AG04450 (cell line): Measurements from ENCODE around the gene PRR19. TPM values are rescaled to one million over a fixed set of nuclear protein-coding genes. Genes with fewer than 3 reads are reported as not detected.
A peak's percentile ranks its signal among the peaks of the same experiment; 100 is the strongest.

ENCODE experiments used
- CTCF ChIA-PET: fragments of 300-600, 350-600 bp; formaldehyde crosslinking; extraction: SDS; loops from one replicate; lab custom pipeline; 2022; ENCODE audit warnings: antibody characterized with exemption, inconsistent platforms; lab: Charles Lee
- POLR2A ChIA-PET: fragments of 350-600 bp; formaldehyde crosslinking; extraction: SDS; loops from one replicate; lab custom pipeline; 2021; ENCODE audit warnings: antibody characterized with exemption, inconsistent platforms; lab: Yijun Ruan, JAX
- DNase-seq: peaks from one replicate; pipeline ENCODE4 v3.0.0-alpha.2; 2011; ENCODE audit warnings: low read depth, low spot score
- H3K27ac ChIP-seq: one replicate; pipeline ENCODE4 v1.5.1; 2012; ENCODE audit warnings: low read depth, low read length, control low read depth
- H3K27me3 ChIP-seq: one replicate; pipeline ENCODE4 v1.6.0; 2012; ENCODE audit warnings: low read length; ENCODE audit not compliant: control insufficient read depth, insufficient read depth
- H3K4me3 ChIP-seq: 2 replicates; pipeline ENCODE4 v1.5.1; 2011; ENCODE audit warnings: mild to moderate bottlenecking, low read depth, low read length, control low read depth
- H3K9me3 ChIP-seq: 2 replicates; pipeline ENCODE4 v1.5.1; 2012; ENCODE audit warnings: low read length; ENCODE audit not compliant: control insufficient read depth, insufficient read depth
- CTCF ChIP-seq: IDR thresholded peaks from 2 replicates; pipeline ENCODE4 v1.5.1; 2011; ENCODE audit warnings: low read depth, low read length, control low read depth, inconsistent platforms
- polyA plus RNA-seq: library from polyadenylated mRNA; depleted of rRNA; stranded (reverse); fragments of >200 nt; gene quantifications from 2 replicates; pipeline ENCODE4 v1.2.3, GENCODE V29; 2011

Gene PRR19
- polyA plus RNA-seq, 1 experiment, result 0.40 TPM

DNA sequence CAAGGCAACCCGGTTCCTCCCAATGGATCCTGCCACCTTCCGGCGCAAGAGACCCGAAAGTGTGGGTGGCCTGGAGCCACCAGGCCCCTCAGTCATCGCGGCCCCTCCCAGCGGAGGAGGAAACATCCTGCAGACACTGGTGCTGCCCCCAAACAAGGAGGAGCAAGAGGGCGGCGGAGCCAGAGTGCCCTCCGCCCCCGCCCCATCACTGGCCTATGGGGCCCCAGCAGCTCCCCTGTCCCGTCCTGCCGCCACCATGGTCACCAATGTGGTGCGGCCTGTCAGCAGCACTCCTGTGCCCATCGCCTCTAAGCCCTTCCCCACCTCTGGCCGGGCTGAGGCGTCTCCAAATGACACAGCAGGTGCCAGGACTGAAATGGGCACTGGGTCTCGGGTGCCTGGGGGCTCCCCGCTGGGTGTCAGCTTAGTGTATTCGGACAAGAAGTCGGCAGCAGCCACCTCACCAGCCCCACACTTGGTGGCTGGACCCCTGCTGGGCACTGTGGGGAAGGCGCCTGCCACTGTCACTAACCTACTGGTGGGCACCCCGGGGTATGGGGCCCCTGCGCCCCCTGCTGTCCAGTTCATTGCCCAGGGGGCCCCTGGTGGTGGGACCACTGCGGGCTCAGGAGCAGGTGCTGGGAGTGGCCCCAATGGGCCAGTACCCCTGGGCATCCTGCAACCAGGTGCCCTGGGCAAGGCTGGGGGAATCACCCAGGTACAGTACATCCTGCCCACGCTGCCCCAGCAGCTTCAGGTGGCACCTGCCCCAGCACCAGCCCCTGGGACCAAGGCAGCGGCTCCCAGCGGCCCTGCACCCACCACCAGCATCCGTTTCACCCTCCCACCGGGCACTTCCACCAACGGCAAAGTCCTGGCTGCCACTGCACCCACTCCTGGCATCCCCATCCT is 11.2 kb upstream of the PRR19 start:
- H3K9me3 ChIP-seq, result no peaks in the 10 kb centered on the region; the same call in 1 of the 2 replicates
- DNase-seq, result no peak
- POLR2A ChIA-PET, result no interaction called here
- CTCF ChIA-PET, result interaction anchor here (1.0 kb wide), 1 partner anchor 11 kb away, joined by 4 read pairs; no protein-coding TSS in a partner anchor
- H3K27me3 ChIP-seq, result no peaks in the 10 kb centered on the region
- H3K27ac ChIP-seq, result no peak overlapping the region
- TF ChIP-seq CTCF, result peak; percentile 60
- no peak overlapping the region for H3K4me3 ChIP-seq

DNA sequence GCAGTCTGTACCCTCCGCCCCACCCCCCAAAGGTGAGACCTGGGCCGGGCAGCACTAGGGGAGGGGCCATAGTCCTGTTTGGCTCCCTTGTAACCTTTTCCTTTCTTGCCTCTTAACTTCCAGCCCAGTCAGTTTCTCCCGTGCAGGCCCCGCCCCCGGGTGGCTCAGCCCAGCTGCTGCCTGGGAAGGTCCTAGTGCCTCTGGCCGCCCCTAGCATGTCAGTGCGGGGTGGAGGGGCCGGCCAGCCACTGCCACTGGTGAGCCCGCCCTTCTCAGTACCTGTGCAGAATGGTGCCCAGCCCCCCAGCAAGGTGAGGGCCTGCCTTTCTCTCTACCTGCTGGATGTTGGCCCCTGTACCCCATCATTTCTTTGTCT is 10.5 kb upstream of the PRR19 start:
- no peak overlapping the region for H3K4me3 ChIP-seq
- H3K27ac ChIP-seq, result no peak overlapping the region
- POLR2A ChIA-PET, result no interaction called here
- CTCF ChIA-PET, result no interaction called here
- H3K27me3 ChIP-seq, result no peaks in the 10 kb centered on the region
- no peaks in the 10 kb centered on the region; the same call in 1 of the 2 replicates for H3K9me3 ChIP-seq
- DNase-seq, result no peak
- TF ChIP-seq CTCF, result no peak

GRCh38 chr19:42292042-42292960 is 9.6 kb upstream of the PRR19 start:
- Histone ChIP-seq H3K9me3 (no peaks in the 10 kb centered on the region; the same call in 1 of the 2 replicates), H3K27ac (no peak overlapping the region), H3K4me3 (no peak overlapping the region), H3K27me3 (no peaks in the 10 kb centered on the region)
- TF ChIP-seq CTCF, result no peak
- CTCF ChIA-PET, result interaction anchor here (1.0 kb wide), 1 partner anchor 13 kb away, joined by 3 read pairs; no protein-coding TSS in a partner anchor
- POLR2A ChIA-PET, result no interaction called here
- DNase-seq, result no peak

DNA sequence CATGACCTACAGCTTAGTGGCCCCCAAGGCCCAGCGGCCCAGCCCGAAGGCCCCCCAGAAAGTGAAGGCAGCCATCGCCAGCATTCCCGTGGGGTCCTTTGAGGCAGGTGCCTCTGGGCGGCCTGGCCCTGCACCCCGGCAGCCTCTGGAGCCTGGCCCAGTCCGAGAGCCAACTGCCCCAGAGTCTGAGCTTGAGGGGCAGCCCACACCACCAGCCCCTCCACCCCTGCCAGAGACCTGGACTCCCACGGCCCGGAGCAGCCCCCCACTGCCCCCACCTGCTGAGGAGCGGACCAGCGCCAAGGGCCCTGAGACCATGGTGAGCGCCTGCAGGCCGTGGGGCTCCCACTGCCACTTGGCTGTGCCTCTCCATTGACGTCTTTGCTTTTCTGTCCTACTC is 9.0 kb upstream of the PRR19 start:
- H3K27me3 ChIP-seq, result no peaks in the 10 kb centered on the region
- no peak overlapping the region for H3K4me3 ChIP-seq
- no peaks in the 10 kb centered on the region; the same call in 1 of the 2 replicates for H3K9me3 ChIP-seq
- POLR2A ChIA-PET, result no interaction called here
- DNase-seq, result no peak
- CTCF ChIA-PET, result interaction anchor here (1.0 kb wide), 1 partner anchor 13 kb away, joined by 3 read pairs; no protein-coding TSS in a partner anchor
- no peak overlapping the region for H3K27ac ChIP-seq
- TF ChIP-seq CTCF, result no peak
